PC-3 (cell line): ENCODE measurements around the gene RHBDD2. TPM values are rescaled to one million over a fixed set of nuclear protein-coding genes. Genes with fewer than 3 reads are reported as not detected.

Experiments
- ATAC-seq: fragments of 200-7000 bp; cut with Tn5 transposase; 2 replicates; pipeline ENCODE4 v1.9.1; 2020; ENCODE audit warnings: mild to moderate bottlenecking, moderate library complexity
- BruUV-seq: library from RNA; stranded (reverse); fragments of 400-500 nt; replicated peaks from 2 replicates; lab custom pipeline; 2021; lab: Mats Ljungman, UMichigan
- CTCF ChIA-PET: fragments of 300-600 bp; sonication (Branson Sonifier 250); formaldehyde crosslinking; loops from one replicate; lab custom pipeline; 2022; ENCODE audit warnings: antibody characterized with exemption; lab: Charles Lee
- POLR2A ChIA-PET: fragments of 300-600 bp; sonication (Branson Sonifier 250); formaldehyde crosslinking; loops from one replicate; lab custom pipeline; 2022; ENCODE audit warnings: antibody characterized with exemption; ENCODE audit not compliant: unreplicated experiment; lab: Charles Lee
- DNase-seq: peaks from one replicate; pipeline ENCODE4 v3.0.0-alpha.2; 2015
- H2AFZ ChIP-seq: fragments of 300-600 bp; sonication (generic); 2 replicates; pipeline ENCODE4 v1.6.0; 2016; ENCODE audit warnings: antibody characterized with exemption, low read length
- H3F3A ChIP-seq: fragments of 300-600 bp; sonication (generic); one replicate; pipeline ENCODE4 v1.6.0; 2017; ENCODE audit warnings: antibody characterized with exemption, low read length, control low read depth, mild to moderate bottlenecking; ENCODE audit not compliant: unreplicated experiment
- H3K27ac ChIP-seq: fragments of 300-600 bp; sonication (generic); 2 replicates; pipeline ENCODE4 v1.5.1; 2016; ENCODE audit warnings: mild to moderate bottlenecking, low read length
- H3K27me3 ChIP-seq: fragments of 300-600 bp; sonication (generic); 2 replicates; pipeline ENCODE4 v1.6.1; 2016; ENCODE audit warnings: low read length, mixed read lengths
- H3K36me3 ChIP-seq: fragments of 300-600 bp; sonication (generic); 2 replicates; pipeline ENCODE4 v1.6.1; 2016; ENCODE audit warnings: low read depth, mixed run types, low read length, mixed read lengths
- H3K4me1 ChIP-seq: fragments of 300-600 bp; sonication (generic); 2 replicates; pipeline ENCODE4 v1.5.1; 2016; ENCODE audit warnings: low read length; ENCODE audit not compliant: insufficient read depth
- H3K4me2 ChIP-seq: fragments of 300-600 bp; sonication (generic); 2 replicates; pipeline ENCODE4 v1.6.0; 2016; ENCODE audit warnings: low read length
- H3K4me3 ChIP-seq: fragments of 300-600 bp; sonication (generic); 2 replicates; pipeline ENCODE4 v1.5.1; 2016; ENCODE audit warnings: mild to moderate bottlenecking, low read length, mixed read lengths
- H3K79me2 ChIP-seq: fragments of 300-600 bp; sonication (generic); 2 replicates; pipeline ENCODE4 v1.6.1; 2017; ENCODE audit warnings: low read length, mixed read lengths
- H3K9ac ChIP-seq: fragments of 300-600 bp; sonication (generic); 2 replicates; pipeline ENCODE4 v1.6.0; 2016; ENCODE audit warnings: mild to moderate bottlenecking, low read length
- H3K9me2 ChIP-seq: fragments of 300-600 bp; sonication (generic); replicated peaks from 2 replicates; pipeline ENCODE4 v1.6.1; 2016; ENCODE audit warnings: mixed run types, low read length, mixed read lengths
- H3K9me3 ChIP-seq: fragments of 300-600 bp; sonication (generic); 2 replicates; pipeline ENCODE4 v1.6.1; 2016; ENCODE audit warnings: low read length, mixed read lengths
- H4K20me1 ChIP-seq: fragments of 300-600 bp; sonication (generic); 2 replicates; pipeline ENCODE4 v1.6.1; 2016; ENCODE audit warnings: low read length, mixed read lengths
- EZH2 ChIP-seq: fragments of 300-600 bp; sonication (generic); IDR thresholded peaks from one replicate; pipeline ENCODE4 v1.6.1; 2017; ENCODE audit warnings: antibody characterized with exemption, mild to moderate bottlenecking, low read length; ENCODE audit not compliant: unreplicated experiment
- EZH2phosphoT487 ChIP-seq: fragments of 300-600 bp; sonication (generic); IDR thresholded peaks from 2 replicates; pipeline ENCODE4 v1.6.1; 2018; ENCODE audit warnings: mild to moderate bottlenecking, antibody characterized with exemption, low read length, borderline replicate concordance
- intact Hi-C: fragments of 100-400 bp; cut with micrococcal nuclease; formaldehyde crosslinking; loops from 2 replicates; pipeline ENCODE4 v1.9.0; 2023
- total RNA-seq: library from RNA; depleted of rRNA; stranded (reverse); fragments of >200 nt; gene quantifications from 2 replicates; pipeline ENCODE4 v1.2.3, GENCODE V29; 2014
- TF ChIP-seq, protein P1 (sequence below): fragments of 300-600 bp; sonication (generic); conservative IDR thresholded peaks from 2 replicates; pipeline ENCODE4 v1.5.1; 2017; ENCODE audit warnings: antibody characterized with exemption, low read depth, mild to moderate bottlenecking, low read length

RHBDD2 gene
- total RNA-seq, 1 experiment from 2014 or later: 42.7 TPM

DNA sequence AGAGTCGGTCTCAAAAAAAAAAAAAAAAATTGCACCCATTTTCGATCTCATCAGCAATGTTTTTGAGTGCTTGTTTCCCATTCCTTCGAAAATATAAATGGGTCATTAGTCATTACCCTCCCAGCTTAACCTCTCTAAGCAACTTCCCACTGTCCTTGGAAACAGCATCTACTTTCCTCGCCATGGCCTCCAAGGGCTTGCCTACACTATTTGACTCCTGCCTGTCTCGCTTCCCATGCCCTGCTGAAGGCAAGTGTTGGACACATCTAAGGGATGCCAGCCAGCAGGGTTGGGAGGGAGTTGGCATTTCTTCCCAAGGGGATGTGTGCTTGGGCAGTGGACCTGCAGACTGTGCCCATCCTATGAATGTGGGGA, 12.7 kb upstream of the RHBDD2 start:
- Histone ChIP-seq H4K20me1 (no peaks in the 10 kb centered on the region), H3K27me3 (no peaks in the 10 kb centered on the region), H3K79me2 (no peaks in the 10 kb centered on the region), H3K4me1 (no peaks in the 10 kb centered on the region), H3K4me3 (no peak overlapping the region), H3K9me3 (no peaks in the 10 kb centered on the region), H3K4me2 (peak overlapping the region; percentile 53), H3K9ac (no peak overlapping the region), H3K9me2 (no peaks in the 10 kb centered on the region), H3F3A (no peaks in the 10 kb centered on the region), H3K36me3 (no peaks in the 10 kb centered on the region), H2AFZ (peak overlapping the region; percentile 33), H3K27ac (no peak overlapping the region)
- TF ChIP-seq, protein P1, sequence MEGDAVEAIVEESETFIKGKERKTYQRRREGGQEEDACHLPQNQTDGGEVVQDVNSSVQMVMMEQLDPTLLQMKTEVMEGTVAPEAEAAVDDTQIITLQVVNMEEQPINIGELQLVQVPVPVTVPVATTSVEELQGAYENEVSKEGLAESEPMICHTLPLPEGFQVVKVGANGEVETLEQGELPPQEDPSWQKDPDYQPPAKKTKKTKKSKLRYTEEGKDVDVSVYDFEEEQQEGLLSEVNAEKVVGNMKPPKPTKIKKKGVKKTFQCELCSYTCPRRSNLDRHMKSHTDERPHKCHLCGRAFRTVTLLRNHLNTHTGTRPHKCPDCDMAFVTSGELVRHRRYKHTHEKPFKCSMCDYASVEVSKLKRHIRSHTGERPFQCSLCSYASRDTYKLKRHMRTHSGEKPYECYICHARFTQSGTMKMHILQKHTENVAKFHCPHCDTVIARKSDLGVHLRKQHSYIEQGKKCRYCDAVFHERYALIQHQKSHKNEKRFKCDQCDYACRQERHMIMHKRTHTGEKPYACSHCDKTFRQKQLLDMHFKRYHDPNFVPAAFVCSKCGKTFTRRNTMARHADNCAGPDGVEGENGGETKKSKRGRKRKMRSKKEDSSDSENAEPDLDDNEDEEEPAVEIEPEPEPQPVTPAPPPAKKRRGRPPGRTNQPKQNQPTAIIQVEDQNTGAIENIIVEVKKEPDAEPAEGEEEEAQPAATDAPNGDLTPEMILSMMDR: no peak
- TF ChIP-seq EZH2phosphoT487: no peak
- no peak for TF ChIP-seq EZH2
- CTCF ChIA-PET: interaction anchor here (0.6 to 1.5 kb wide), 3 partner anchors 39 to 154 kb away, joined by 4 to 5 read pairs (median 4); no protein-coding TSS in a partner anchor
- ATAC-seq: peak; percentile 62
- intact Hi-C loops: loop anchor here (1.0 kb wide), 1 partner anchor 154 kb away; no protein-coding TSS in a partner anchor
- DNase-seq: no peak
- BruUV-seq: no TSS peak
- POLR2A ChIA-PET: no interaction called here

DNA sequence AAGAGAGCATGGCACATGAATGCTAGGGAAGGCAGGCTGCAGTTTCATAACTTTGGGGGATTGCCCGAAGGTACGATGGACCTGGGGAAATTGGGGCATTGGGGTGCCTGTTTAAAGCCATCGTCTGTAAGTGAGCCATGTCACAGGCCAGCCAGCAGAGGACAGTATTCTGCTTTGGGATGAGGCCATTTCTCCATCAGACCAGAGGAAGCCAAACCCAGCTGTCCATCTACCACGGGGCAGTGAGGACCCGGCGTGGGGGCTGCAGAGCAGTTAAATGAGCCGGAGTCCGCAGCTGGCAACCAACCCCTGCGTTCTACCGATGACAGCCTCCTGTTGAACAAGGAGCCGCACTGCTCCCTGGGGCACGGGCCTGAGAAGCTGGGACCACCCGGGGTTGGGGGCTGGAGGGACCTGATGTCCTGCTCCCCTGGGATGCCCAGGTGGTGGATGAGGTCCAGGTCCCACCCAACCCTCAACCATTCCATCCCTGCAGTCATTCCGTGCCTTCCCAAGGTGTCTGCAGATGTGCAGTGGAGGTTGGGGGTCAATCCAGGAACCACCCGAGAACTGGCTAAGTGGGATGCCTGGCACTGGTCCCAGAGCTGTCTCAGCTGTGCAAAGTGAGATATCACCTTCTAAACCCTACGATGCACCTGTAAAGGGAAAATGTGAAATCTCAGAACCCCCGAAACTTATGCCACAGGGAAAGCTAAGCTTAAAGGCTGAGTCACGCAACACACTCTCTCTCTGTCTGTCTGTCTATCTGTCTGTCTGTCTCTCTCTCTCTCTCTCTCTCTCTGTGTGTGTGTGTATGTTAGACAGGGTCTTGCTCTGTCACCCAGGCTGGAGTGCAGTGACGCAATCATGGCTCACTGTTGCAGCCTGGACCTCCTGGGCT, 12.1 kb upstream of the RHBDD2 start:
- Histone ChIP-seq H2AFZ (peak overlapping the region; percentile 33), H3K79me2 (no peaks in the 10 kb centered on the region), H3K27me3 (no peaks in the 10 kb centered on the region), H3F3A (no peaks in the 10 kb centered on the region), H3K36me3 (no peaks in the 10 kb centered on the region), H3K9me2 (no peaks in the 10 kb centered on the region), H4K20me1 (no peaks in the 10 kb centered on the region), H3K4me3 (no peak overlapping the region), H3K4me2 (peak overlapping the region; percentile 53), H3K9ac (no peak overlapping the region), H3K9me3 (no peaks in the 10 kb centered on the region), H3K27ac (no peak overlapping the region), H3K4me1 (no peaks in the 10 kb centered on the region)
- ATAC-seq (peak; percentile 87), DNase-seq (peak; percentile 66)
- no TSS peak for BruUV-seq
- ChIA-PET POLR2A (no interaction called here), CTCF (interaction anchor here (0.6 to 1.5 kb wide), 4 partner anchors 40 to 154 kb away, joined by 4 to 10 read pairs (median 4); no protein-coding TSS in a partner anchor)
- TF ChIP-seq, protein P1: peak; percentile 87
- TF ChIP-seq EZH2phosphoT487: no peak
- intact Hi-C loops: loop anchor here (1.0 kb wide), 1 partner anchor 154 kb away; no protein-coding TSS in a partner anchor

DNA sequence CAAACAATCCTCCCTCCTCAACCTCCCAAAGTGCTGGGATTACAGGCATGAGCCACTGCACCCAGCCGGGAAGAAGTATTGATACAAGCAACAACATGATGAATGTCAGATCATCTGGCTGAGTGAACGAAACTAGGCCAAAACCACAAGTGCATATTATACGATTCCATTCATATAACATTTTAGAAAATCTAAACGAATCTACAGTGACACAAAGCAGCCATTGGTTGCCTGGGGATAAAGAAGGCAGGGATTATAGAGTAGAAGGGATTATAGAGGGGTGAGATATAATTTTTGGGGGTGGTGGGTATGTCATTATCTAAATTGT, 11.5 kb upstream of the RHBDD2 start:
- TF ChIP-seq EZH2 (no peak), EZH2phosphoT487 (no peak)
- TF ChIP-seq, protein P1: no peak
- Histone ChIP-seq H3K9ac (no peak overlapping the region), H3K4me1 (no peaks in the 10 kb centered on the region), H3F3A (no peaks in the 10 kb centered on the region), H3K79me2 (no peaks in the 10 kb centered on the region), H3K36me3 (no peaks in the 10 kb centered on the region), H3K4me2 (no peak overlapping the region), H2AFZ (no peak overlapping the region), H3K9me3 (no peaks in the 10 kb centered on the region), H3K9me2 (no peaks in the 10 kb centered on the region), H4K20me1 (no peaks in the 10 kb centered on the region), H3K4me3 (no peak overlapping the region), H3K27me3 (no peaks in the 10 kb centered on the region), H3K27ac (no peak overlapping the region)
- no peak for DNase-seq
- intact Hi-C loops: no loop called here
- no peak for ATAC-seq
- POLR2A ChIA-PET: no interaction called here
- no TSS peak for BruUV-seq
- CTCF ChIA-PET: interaction anchor here (1.1 to 1.5 kb wide), 2 partner anchors 94 to 153 kb away, joined by 4 to 10 read pairs; no protein-coding TSS in a partner anchor
